NCI-H526 (cell line): ENCODE data around the gene LRP3.
"Not testable (repeated sequence)": the region's sequence is repeated elsewhere in the genome, so short reads cannot be mapped to it uniquely, and the experiment has no call there.

Experiments
- DNase-seq, 2 experiments: peaks; one replicate each; lab custom pipeline; 2025; lab: John Stamatoyannopoulos, UW

The LRP3 gene

GRCh38 chr19:33193865-33194362, at the start of gene LRP3:
LRP3 (plus strand) TSS chr19:33194330; CDS start chr19:33194786, 456 bp downstream.
- DNase-seq = peak; percentile 35 to 92

GRCh38 chr19:33146209-33146608, 47.9 kb upstream of the LRP3 start:
- no peak for DNase-seq

GRCh38 chr19:33147538-33147937, 46.6 kb upstream of the LRP3 start:
- no peak for DNase-seq

GRCh38 chr19:33150852-33151518, 43.1 kb upstream of the LRP3 start:
- DNase-seq = no peak

GRCh38 chr19:33152176-33152575, 42.0 kb upstream of the LRP3 start:
- DNase-seq = no peak

GRCh38 chr19:33152625-33153024, 41.5 kb upstream of the LRP3 start:
- DNase-seq = not testable (repeated sequence)

- DNase-seq = not testable (repeated sequence)
Observed at GRCh38 chr19:33154313-33154712, 39.8 kb upstream of the LRP3 start.

GRCh38 chr19:33156334-33156733, 37.8 kb upstream of the LRP3 start:
- no peak for DNase-seq

GRCh38 chr19:33157906-33158305, 36.2 kb upstream of the LRP3 start:
- DNase-seq = no peak

GRCh38 chr19:33158365-33158764, 35.8 kb upstream of the LRP3 start:
- no peak for DNase-seq

- no peak for DNase-seq
Observed at GRCh38 chr19:33159149-33159548, 35.0 kb upstream of the LRP3 start.

GRCh38 chr19:33159893-33160292, 34.2 kb upstream of the LRP3 start:
- no peak for DNase-seq

- no peak for DNase-seq
Observed at GRCh38 chr19:33161201-33161600, 32.9 kb upstream of the LRP3 start.

GRCh38 chr19:33163481-33163880, 30.6 kb upstream of the LRP3 start:
- no peak for DNase-seq

- not testable (repeated sequence) for DNase-seq
Observed at GRCh38 chr19:33166037-33166436, 28.1 kb upstream of the LRP3 start.

- no peak for DNase-seq
Observed at GRCh38 chr19:33167438-33167837, 26.7 kb upstream of the LRP3 start.

GRCh38 chr19:33168528-33168927, 25.6 kb upstream of the LRP3 start:
- no peak for DNase-seq

GRCh38 chr19:33171222-33171795, 22.8 kb upstream of the LRP3 start:
- DNase-seq = no peak

GRCh38 chr19:33171916-33172359, 22.2 kb upstream of the LRP3 start:
- no peak for DNase-seq

- no peak for DNase-seq
Observed at GRCh38 chr19:33174186-33174585, 19.9 kb upstream of the LRP3 start.

GRCh38 chr19:33175156-33175782, 18.9 kb upstream of the LRP3 start:
- no peak for DNase-seq

GRCh38 chr19:33175886-33176669, 18.1 kb upstream of the LRP3 start:
- no peak for DNase-seq
